HG03060 (cell line): Measurements from ENCODE around the gene CALN1.

Source experiments
- ATAC-seq: cut with Tn5 transposase; IDR thresholded peaks from one replicate; pipeline ENCODE4 v1.9.1; 2021; ENCODE audit warnings: low read depth, moderate number of reproducible peaks; ENCODE audit not compliant: unreplicated experiment

CALN1 gene

GRCh38 chr7:72334066-72334465 is 78.1 kb downstream of the CALN1 start:
- ATAC-seq = no peak

- ATAC-seq = no peak
Observed at GRCh38 chr7:72326811-72327210, 85.3 kb downstream of the CALN1 start.

- ATAC-seq = no peak
Observed at GRCh38 chr7:72326365-72326764, 85.8 kb downstream of the CALN1 start.

- no peak for ATAC-seq
Observed at GRCh38 chr7:72325561-72325960, 86.6 kb downstream of the CALN1 start.

- ATAC-seq = no peak
Observed at GRCh38 chr7:72321637-72322036, 90.5 kb downstream of the CALN1 start.

- no peak for ATAC-seq
Observed at GRCh38 chr7:72321081-72321480, 91.1 kb downstream of the CALN1 start.

GRCh38 chr7:72317341-72317740 is 94.8 kb downstream of the CALN1 start:
- ATAC-seq = no peak

GRCh38 chr7:72316148-72316547 is 96.0 kb downstream of the CALN1 start:
- ATAC-seq = no peak

- no peak for ATAC-seq
Observed at GRCh38 chr7:72313906-72314305, 98.2 kb downstream of the CALN1 start.

GRCh38 chr7:72310301-72310700 is 101.8 kb downstream of the CALN1 start:
- no peak for ATAC-seq

- no peak for ATAC-seq
Observed at GRCh38 chr7:72309476-72309875, 102.7 kb downstream of the CALN1 start.

- no peak for ATAC-seq
Observed at GRCh38 chr7:72308986-72309385, 103.2 kb downstream of the CALN1 start.

GRCh38 chr7:72307566-72307965 is 104.6 kb downstream of the CALN1 start:
- ATAC-seq = no peak

GRCh38 chr7:72298912-72299311 is 113.2 kb downstream of the CALN1 start:
- ATAC-seq = no peak

GRCh38 chr7:72298091-72298490 is 114.0 kb downstream of the CALN1 start:
- ATAC-seq = no peak

- ATAC-seq = no peak
Observed at GRCh38 chr7:72297636-72298035, 114.5 kb downstream of the CALN1 start.

GRCh38 chr7:72292794-72293193 is 119.3 kb downstream of the CALN1 start:
- ATAC-seq = no peak

- ATAC-seq = no peak
Observed at GRCh38 chr7:72292118-72292517, 120.0 kb downstream of the CALN1 start.

GRCh38 chr7:72286519-72286918 is 125.6 kb downstream of the CALN1 start:
- ATAC-seq = no peak

- no peak for ATAC-seq
Observed at GRCh38 chr7:72283309-72283708, 128.8 kb downstream of the CALN1 start.

GRCh38 chr7:72281308-72281707 is 130.8 kb downstream of the CALN1 start:
- no peak for ATAC-seq

GRCh38 chr7:72279203-72279602 is 132.9 kb downstream of the CALN1 start:
- no peak for ATAC-seq

GRCh38 chr7:72278550-72278949 is 133.6 kb downstream of the CALN1 start:
- no peak for ATAC-seq
